Nephron (organoid): ENCODE results near the gene DPH2.

Experiments used
- H3K27ac Mint-ChIP-seq, 3 experiments: 2 replicates each; pipeline ENCODE4 v1.8.0; 2020; ENCODE audit warnings: mixed read lengths in 3 of 3, mild to moderate bottlenecking in 2 of 3, moderate library complexity in 1 of 3
- H3K27me3 Mint-ChIP-seq: 2 replicates; pipeline ENCODE4 v1.8.0; 2021; ENCODE audit warnings: low read depth, mild to moderate bottlenecking, moderate library complexity, mixed read lengths
- H3K36me3 Mint-ChIP-seq: 2 replicates; pipeline ENCODE4 v1.8.0; 2020; ENCODE audit warnings: low read depth, mixed read lengths
- H3K4me1 Mint-ChIP-seq: 2 replicates; pipeline ENCODE4 v1.8.0; 2020; ENCODE audit warnings: mixed read lengths
- H3K4me3 Mint-ChIP-seq, 3 experiments: 2 replicates each; pipeline ENCODE4 v1.8.0; 2020; ENCODE audit warnings: mild to moderate bottlenecking in 3 of 3, mixed read lengths in 3 of 3, moderate library complexity in 2 of 3
- H3K9me3 Mint-ChIP-seq: 2 replicates; pipeline ENCODE4 v1.8.0; 2020; ENCODE audit warnings: mixed read lengths
- CTCF ChIP-seq, 3 experiments: fragments of 200-600 bp; sonication (generic); IDR thresholded peaks; one replicate each; pipeline ENCODE4 v1.5.0; 2021; ENCODE audit warnings: antibody characterized with exemption in 3 of 3; ENCODE audit not compliant: unreplicated experiment in 3 of 3

The DPH2 gene

GRCh38 chr1:43998000-43998378 lies 28.2 kb downstream of the DPH2 start:
- H3K9me3 Mint-ChIP-seq: no peaks in the 10 kb centered on the region
- no peak overlapping the region for H3K27ac Mint-ChIP-seq
- TF ChIP-seq CTCF (IDR thresholded peaks at IDR 0.05; ENCODE audit: unreplicated experiment in 3 of 3): no peak
- peaks cover 6% of the 10 kb centered on the region for H3K27me3 Mint-ChIP-seq
- H3K36me3 Mint-ChIP-seq: peaks cover 15% of the 10 kb centered on the region
- no peak overlapping the region for H3K4me3 Mint-ChIP-seq
- peaks cover 10% of the 10 kb centered on the region for H3K4me1 Mint-ChIP-seq

GRCh38 chr1:43999455-43999854 lies 29.6 kb downstream of the DPH2 start:
- H3K4me1 Mint-ChIP-seq: peaks cover 10% of the 10 kb centered on the region
- no peak overlapping the region for H3K4me3 Mint-ChIP-seq

GRCh38 chr1:44000122-44000665 lies 30.4 kb downstream of the DPH2 start:
- H3K4me3 Mint-ChIP-seq: no peak overlapping the region
- H3K9me3 Mint-ChIP-seq: no peaks in the 10 kb centered on the region
- TF ChIP-seq CTCF (IDR thresholded peaks at IDR 0.05; ENCODE audit: unreplicated experiment in 3 of 3): no peak
- H3K27ac Mint-ChIP-seq: no peak overlapping the region
- H3K36me3 Mint-ChIP-seq: peaks cover 15% of the 10 kb centered on the region
- peaks cover 3% of the 10 kb centered on the region for H3K27me3 Mint-ChIP-seq
- peaks cover 10% of the 10 kb centered on the region for H3K4me1 Mint-ChIP-seq

More at GRCh38 chr1:43999455-43999854, 29.6 kb downstream of the DPH2 start:
- H3K9me3 Mint-ChIP-seq: no peaks in the 10 kb centered on the region
- peaks cover 15% of the 10 kb centered on the region for H3K36me3 Mint-ChIP-seq
- no peak for TF ChIP-seq CTCF (IDR thresholded peaks at IDR 0.05; ENCODE audit: unreplicated experiment in 3 of 3)
- H3K27me3 Mint-ChIP-seq: peaks cover 6% of the 10 kb centered on the region
- H3K27ac Mint-ChIP-seq: no peak overlapping the region

GRCh38 chr1:44002165-44002564 lies 32.4 kb downstream of the DPH2 start:
- no peak overlapping the region for H3K27ac Mint-ChIP-seq
- no peak for TF ChIP-seq CTCF (IDR thresholded peaks at IDR 0.05; ENCODE audit: unreplicated experiment in 3 of 3)
- no peaks in the 10 kb centered on the region for H3K9me3 Mint-ChIP-seq
- H3K4me1 Mint-ChIP-seq: peaks cover 6% of the 10 kb centered on the region
- H3K27me3 Mint-ChIP-seq: peaks cover 4% of the 10 kb centered on the region
- H3K36me3 Mint-ChIP-seq: peaks cover 18% of the 10 kb centered on the region
- H3K4me3 Mint-ChIP-seq: no peak overlapping the region

- Mint-ChIP-seq H3K4me3 (no peak overlapping the region), H3K27me3 (peaks cover 4% of the 10 kb centered on the region), H3K9me3 (no peaks in the 10 kb centered on the region), H3K36me3 (peaks cover 20% of the 10 kb centered on the region), H3K27ac (no peak overlapping the region), H3K4me1 (peaks cover 6% of the 10 kb centered on the region)
- TF ChIP-seq CTCF (IDR thresholded peaks at IDR 0.05; ENCODE audit: unreplicated experiment in 3 of 3): peak in 1 of 3 experiments; percentile 24
Observed at GRCh38 chr1:44002606-44003157, 32.9 kb downstream of the DPH2 start.

GRCh38 chr1:44008259-44008658 lies 38.4 kb downstream of the DPH2 start:
- peaks cover 16% of the 10 kb centered on the region for H3K36me3 Mint-ChIP-seq

More at GRCh38 chr1:44008259-44008658, 38.4 kb downstream of the DPH2 start:
- Mint-ChIP-seq H3K27ac (no peak overlapping the region), H3K27me3 (peaks cover 4% of the 10 kb centered on the region), H3K4me1 (no peaks in the 10 kb centered on the region), H3K4me3 (no peak overlapping the region), H3K9me3 (no peaks in the 10 kb centered on the region)
- no peak for TF ChIP-seq CTCF (IDR thresholded peaks at IDR 0.05; ENCODE audit: unreplicated experiment in 3 of 3)
